GM18502 (cell line): ENCODE results near the gene RPL15.
"Not testable (repeated sequence)": the region's sequence is repeated elsewhere in the genome, so short reads cannot be mapped to it uniquely, and the experiment has no call there.

Experiments used
- ATAC-seq: cut with Tn5 transposase; IDR thresholded peaks from one replicate; pipeline ENCODE4 v1.9.1; 2021; ENCODE audit warnings: mild to moderate bottlenecking; ENCODE audit not compliant: unreplicated experiment, poor library complexity

Gene RPL15

DNA sequence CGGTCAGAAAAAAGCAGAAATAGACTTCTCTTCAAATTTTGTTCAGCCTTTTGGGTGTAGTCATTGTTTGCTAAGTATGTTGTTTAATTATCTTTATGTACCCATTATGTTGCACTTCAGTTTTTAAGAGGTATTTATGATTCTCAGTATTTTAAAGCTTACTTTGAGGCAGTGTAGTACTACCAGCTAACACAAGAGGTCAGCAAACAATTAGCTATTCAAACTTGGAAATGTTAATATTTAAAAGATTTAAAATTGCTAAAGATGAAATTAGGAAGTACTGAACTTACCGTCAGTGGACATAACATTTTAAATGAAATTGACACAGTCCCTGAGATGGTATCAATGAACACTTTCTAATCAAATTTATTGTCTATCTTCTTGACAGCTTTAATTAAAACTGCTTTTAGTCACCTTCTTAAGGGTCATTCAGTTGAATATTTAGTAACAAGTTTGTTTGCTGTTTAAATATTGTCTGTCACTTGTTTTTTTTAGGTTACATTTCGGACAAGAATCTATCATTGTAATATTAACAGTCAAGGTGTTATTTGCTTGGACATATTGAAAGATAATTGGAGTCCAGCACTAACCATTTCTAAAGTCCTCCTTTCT lies 28.2 kb upstream of the RPL15 start:
- no peak for ATAC-seq

DNA sequence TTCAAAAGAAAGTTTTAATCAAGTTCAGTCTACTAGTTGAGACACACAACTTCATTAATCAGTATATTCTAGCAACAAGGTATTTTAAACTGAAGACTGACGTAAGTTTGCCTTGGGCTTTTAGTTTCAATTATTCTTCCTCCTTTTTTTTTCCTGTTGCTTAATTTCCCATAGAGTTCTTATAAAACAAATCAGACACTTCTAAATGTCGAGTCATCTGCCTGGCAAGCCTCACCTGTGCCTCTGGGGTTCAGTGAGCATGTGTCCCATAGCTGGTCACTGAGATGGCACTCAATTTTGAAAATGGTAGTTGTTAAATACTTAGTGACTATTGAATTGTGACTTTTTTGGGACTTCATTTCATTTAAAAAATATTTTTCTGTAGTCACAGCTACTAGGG lies 27.5 kb upstream of the RPL15 start:
- ATAC-seq, result no peak

DNA sequence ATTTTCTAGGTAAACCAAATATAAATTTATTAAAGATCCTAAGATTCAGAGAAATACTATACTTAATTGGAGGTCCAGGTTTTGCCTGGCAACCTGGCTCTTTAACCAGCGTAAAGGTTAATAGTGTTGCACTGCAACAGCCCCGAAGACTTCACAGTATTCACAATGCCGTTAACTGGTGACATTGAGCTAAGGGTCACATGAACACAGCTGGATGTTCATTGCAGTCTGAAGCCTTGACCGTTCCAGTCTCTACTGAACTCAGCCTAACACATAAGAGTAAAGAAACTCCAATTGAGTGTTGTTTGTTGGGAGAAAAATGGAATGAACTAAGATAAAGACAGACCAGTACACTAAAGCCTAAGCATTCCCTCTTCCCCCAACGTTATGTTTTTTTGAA lies 27.0 kb upstream of the RPL15 start:
- ATAC-seq, result no peak

DNA sequence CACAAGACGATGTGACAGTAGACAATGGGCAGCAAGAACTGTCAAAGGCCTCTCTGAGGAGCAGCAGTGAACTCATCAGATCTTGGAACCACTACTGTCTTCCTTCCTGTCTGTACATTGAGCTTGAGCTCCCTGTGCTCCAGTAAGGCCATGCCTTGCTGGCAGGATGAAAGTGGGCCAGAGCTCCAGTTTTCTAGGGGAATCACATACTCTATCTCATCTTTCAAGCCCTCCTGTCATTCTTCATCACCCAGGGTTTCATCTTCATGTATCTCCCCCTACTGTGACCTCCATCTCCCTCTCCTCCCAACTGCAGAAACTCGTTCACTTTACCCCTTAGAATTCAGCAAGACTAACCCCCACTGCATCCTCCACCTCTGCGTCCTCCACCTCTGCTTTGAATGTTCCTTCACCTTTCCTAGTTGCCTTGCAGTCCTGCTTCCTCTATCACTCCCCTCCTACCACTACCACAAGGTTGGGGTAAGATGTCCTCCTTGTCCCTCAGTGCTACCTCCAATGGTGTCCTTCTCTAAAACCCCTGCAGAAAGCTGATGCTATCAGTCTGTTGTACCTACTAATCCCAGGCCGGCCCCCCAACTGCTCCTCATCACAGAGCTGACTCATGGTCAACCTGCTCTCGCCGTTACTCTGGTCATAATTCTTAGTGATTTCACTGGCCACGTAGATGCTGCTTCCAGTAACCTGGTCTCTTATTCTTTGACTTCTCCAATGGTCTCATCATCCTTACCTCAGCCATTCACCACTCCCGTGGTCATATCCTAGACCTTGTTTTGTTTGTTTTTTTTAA lies 22.5 kb upstream of the RPL15 start:
- no peak for ATAC-seq

DNA sequence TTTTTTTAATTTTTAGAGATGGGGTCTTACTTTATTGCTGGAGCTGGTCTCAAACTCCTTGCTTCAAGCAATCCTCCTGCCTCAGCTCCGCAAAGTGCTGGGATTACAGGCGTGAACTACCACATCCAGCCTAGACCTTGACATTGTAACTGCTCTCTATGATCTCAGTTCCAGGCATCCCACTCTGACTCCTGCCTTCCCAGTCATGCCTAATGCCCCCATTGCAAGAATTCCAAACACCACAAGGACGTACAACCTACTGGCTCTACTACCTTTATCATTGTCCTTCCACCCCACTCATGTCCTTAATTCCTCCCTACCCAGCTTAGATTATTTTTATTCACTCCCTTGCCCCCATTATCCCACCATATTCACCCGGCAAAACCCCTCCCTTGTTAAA lies 21.8 kb upstream of the RPL15 start:
- no peak for ATAC-seq

DNA sequence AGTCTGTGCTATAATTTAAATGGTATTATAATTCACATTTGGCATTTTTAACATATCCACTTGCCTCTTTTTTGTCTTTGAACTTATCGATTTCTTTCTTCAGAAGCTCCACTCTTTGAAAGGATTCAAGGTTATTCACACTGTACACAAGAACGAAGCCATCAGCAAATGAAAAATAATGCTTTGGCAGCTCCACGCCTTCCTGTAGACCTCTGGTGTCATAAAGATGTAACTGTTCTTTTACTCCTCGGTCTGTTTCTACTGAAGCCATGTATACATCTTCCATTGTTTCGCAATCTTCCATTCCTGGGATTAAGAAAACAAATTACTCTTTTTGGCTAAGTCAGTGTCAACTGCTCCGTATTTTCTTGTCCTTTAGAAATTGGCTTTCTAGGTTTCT lies 16.2 kb upstream of the RPL15 start:
- ATAC-seq, result no peak

DNA sequence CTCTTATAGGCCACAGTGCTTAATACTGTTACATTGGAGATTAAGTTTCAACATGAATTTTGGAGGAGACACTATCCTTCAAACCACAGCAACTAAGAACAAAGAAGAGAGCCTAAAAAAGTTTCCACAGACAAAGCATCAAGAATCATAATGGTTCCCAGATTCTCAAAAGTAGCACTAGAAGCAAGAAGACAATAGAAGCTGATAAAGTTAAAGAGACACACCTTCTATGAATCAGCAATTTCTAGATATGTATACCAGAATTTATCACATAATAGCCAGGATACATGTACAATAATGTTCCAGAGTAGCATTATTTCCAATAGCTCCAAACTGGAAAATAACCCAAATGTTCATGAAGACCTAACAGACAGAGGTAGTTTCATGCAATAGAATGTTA lies 12.4 kb upstream of the RPL15 start:
- no peak for ATAC-seq

DNA sequence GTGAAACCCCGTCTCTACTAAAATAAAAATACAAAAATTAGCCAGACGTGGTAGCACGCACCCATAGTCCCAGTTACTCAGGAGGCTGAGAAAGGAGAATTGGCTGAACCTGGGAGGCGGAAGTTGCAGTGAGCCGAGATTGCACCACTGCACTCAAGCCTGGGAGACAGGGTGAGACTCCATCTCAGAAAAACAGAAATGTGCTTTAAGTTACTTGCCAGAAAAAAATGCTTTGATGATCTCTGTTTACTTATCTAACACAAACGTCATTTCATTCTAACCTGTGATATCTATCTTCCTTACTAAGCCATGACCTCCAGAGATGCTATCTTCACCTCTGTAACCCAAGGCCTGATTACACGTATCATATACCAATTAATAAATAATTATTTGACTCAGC lies 7.6 kb upstream of the RPL15 start:
- ATAC-seq, result no peak

DNA sequence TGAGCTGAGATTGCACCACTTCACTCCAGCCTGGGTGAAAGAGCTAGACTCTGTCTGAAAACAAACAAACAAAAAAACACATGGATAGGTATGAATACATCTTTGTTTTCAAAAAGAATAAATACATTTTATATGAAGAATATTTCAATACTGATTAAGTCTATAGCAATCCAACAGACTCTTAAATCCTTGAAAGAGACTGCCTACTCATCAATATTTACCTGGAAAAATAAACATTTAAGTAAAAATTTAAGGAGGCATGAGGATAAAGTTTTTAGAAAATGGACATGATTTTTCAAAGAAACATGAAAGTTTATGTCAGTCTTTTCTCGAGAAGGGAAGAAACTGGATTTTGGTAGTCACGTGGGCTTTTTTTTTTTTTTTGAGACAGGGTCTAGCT lies 5.5 kb upstream of the RPL15 start:
- no peak for ATAC-seq

DNA sequence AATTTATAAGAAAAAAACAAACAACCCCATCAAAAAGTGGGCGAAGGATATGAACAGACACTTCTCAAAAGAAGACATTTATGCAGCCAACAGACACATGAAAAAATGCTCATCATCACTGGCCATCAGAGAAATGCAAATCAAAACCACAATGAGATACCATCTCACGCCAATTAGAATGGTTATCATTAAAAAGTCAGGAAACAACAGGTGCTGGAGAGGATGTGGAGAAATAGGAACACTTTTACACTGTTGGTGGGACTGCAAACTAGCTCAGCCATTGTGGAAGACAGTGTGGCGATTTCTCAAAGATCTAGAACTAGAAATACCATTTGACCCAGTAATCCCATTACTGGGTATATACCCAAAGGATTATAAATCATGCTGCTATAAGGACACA lies 4.6 kb upstream of the RPL15 start:
- not testable (repeated sequence) for ATAC-seq

DNA sequence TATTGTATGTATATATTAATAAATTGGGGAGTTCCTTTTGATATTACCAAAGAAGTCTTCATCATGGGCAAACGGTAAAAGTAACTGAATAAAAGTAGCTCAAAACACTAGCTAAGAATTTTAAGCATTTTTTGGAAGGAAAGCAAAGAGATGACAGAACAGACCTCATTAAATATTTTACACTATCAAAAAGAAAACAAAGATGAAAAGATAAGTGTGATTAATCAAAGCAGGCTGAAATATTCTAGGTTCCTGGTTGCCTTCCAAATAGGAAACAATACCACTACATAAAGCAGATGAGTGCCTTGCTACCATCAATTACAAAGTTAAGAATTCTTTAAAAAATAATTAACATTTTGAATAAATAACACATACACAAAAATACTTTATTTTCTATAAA lies 3.8 kb upstream of the RPL15 start:
- ATAC-seq, result no peak

DNA sequence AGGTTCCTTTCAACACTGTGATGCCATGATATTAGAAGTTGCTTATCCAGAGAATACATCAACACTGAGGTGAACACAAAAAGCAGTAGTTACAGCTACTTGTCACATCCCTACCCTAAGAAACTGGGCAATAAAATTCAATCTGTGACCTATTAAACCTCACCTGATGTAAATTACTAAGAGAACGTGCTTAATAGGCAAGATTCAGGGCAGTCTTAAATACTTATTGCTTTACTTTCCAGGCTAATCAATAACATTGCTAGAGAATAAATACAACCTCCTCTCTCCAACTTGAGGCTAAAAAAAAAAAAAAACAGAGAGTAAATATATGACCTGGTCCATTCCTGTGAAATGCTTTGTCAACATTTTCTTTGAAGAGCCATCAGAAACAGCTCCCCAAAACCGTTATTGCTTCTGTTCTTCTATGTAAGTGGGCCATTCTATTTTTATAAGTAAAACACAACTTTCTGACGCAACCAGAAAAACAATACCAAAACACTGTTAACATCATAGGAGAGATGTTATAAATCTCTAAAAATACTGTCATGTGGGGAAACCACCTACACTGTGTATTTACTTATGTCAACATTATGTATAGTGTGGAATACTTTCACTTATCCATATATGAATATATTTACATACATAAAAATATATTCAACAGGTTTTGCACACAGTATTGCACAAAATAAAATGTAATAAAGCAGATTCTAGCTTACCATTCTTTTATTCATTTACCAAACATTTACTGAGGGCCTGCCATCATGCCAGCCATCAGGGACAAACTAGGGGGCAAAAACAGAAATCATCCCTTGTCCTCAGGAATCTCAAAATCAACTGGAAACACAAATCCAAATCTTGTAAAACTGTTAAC lies 2.8 kb upstream of the RPL15 start:
- ATAC-seq, result no peak

DNA sequence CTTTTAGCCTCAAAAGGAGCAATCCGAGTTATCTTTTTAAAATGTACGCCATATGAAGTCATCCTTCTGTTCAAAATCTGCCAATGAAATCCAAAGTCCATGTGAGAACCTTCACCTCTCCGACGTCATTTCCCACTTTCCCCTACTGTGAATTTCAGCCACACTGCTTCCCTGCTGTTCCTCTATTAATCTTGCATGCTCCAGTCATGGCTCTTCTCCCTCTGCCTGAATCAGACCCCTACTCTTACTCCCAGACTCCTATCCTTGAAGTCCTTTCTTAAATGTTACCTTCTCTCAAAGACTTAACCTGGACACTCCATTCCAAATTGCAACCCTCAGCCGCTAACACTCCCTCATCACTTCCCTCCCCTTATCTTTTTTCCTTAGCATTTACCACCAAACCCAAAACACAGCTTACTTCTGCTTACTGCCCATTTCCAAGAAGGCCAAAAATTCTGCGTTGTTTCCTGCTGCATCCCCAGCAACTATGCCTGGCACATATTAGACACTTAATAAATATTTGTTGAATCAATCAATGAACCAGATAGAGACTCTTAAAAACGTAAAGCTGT lies 1.3 kb upstream of the RPL15 start:
- ATAC-seq, result no peak

DNA sequence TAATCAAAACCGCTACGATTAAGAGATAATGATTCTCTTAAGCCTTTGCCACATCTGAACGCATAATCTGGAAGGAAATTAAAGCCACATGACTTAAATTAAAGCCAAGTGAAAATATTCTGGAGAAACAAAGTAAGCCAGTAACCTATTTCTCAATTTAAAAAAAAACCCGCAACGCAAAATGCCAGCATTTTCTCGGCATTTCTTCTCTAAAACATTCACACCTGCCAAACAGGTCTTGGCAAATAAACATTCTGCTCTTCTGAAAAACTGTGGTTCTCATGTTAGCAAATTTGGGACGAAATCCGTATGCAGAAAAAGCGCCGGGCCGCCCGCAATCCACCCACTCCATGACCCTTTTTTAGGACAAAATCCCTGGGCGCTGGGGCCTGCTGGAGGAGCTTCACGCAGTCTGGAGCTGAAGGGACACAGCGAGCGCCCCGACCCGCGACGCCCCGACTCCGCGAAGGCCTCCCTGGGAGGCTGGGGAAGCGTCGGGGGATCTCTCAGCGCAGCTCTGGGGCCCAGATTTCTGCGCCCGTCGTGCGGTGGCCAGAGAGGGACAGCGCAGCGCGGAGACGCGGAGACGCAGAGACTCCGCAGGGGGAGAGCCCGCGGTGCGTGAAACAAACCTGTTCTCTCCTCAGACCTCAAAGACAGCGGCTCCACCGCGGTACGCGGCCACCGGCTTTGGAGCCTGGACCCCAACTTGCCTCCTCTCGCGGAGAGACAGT lies 613 bp upstream of the RPL15 start:
- peak; percentile 53 for ATAC-seq

DNA sequence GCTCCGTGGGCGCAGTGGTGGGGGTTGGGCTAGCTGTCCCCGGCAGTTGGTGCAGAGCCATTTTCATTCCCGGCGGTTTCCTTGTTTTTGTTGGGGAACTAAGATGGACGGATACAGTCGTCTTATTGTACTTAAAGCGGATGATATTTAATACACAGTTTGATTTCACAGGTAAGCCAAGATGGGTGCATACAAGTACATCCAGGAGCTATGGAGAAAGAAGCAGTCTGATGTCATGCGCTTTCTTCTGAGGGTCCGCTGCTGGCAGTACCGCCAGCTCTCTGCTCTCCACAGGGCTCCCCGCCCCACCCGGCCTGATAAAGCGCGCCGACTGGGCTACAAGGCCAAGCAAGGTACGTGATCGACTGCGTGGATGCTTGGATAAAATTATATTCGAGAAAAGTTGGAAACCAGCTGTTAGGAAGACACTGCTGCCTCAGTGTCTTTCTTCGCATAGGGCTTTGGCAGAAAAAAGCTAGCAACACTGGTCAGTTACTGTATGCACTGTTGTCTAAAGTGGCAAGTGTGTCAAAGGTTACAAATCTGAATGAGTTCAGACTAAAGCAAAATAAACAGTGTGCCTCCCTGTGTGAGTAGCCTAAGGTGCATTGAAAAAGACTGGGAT lies 859 bp downstream of the RPL15 start:
- ATAC-seq, result not testable (repeated sequence)

DNA sequence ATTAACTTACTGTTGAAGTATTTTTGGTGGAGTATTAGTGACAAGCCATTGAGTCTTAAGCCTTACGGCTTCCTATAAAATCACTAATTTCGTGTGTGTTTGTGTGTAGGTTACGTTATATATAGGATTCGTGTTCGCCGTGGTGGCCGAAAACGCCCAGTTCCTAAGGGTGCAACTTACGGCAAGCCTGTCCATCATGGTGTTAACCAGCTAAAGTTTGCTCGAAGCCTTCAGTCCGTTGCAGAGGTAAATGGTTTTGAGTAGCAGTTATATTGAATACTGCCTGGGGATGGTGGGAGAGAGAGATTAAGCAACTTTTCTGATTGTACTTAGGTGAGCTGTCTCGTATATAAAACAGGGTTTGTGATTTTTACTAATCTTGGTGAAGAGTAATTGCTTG lies 1.4 kb downstream of the RPL15 start:
- not testable (repeated sequence) for ATAC-seq

DNA sequence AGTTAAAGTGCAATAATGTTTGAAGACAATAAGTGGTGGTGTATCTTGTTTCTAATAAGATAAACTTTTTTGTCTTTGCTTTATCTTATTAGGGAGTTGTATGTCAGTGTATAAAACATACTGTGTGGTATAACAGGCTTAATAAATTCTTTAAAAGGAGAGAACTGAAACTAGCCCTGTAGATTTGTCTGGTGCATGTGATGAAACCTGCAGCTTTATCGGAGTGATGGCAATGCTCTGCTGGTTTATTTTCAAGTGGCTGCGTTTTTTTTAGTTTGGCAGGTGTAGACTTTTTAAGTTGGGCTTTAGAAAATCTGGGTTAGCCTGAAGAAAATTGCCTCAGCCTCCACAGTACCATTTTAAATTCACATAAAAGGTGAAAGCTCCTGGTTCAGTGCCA lies 2.7 kb downstream of the RPL15 start:
- no peak for ATAC-seq

DNA sequence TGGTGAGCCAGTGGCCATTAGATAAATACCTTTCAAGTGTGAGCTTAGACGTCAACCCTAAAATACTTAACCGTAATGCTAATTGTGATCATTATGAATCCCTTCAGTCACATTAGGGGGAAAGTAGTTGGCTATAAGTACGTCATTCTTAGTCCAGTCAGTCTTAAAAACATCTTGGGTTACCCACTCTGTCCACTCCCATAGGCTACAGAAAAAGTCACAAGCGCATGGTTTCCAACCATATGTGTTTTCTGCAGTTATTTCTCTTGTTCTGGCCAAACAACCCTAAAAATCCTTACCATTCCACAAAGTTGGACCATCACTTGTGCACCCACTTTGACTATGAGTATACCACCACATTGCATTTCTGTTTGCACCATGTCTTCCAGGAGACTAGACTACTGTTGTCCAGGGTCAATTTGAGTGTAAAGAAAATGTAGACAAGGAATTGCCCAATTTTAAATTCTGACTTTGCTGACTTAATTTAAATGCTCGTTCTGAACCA lies 3.3 kb downstream of the RPL15 start:
- no peak for ATAC-seq

DNA sequence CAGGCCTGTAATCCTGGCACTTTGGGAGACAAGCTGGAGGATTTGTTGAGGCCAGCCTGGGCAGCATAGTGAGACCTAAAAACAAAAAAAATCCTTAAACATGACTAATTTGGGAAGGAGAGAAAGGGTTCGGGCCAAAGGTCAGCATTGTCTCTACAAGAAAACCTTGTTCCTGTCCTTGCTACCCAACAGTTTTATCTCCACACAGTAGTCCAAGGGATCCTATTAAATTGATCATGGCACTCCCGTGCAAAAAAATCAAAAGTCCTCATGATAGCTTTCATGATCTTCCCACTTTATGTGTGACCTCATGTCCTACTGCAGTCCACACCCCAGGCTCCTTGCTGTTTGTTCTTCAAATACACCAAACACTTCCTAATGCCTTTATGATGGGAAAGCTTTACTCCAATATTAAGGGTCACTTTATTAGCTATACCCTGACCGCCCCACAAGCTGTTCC lies 4.2 kb downstream of the RPL15 start:
- ATAC-seq, result no peak
